ENCODE measurements around the gene MRPS26.

DNA sequence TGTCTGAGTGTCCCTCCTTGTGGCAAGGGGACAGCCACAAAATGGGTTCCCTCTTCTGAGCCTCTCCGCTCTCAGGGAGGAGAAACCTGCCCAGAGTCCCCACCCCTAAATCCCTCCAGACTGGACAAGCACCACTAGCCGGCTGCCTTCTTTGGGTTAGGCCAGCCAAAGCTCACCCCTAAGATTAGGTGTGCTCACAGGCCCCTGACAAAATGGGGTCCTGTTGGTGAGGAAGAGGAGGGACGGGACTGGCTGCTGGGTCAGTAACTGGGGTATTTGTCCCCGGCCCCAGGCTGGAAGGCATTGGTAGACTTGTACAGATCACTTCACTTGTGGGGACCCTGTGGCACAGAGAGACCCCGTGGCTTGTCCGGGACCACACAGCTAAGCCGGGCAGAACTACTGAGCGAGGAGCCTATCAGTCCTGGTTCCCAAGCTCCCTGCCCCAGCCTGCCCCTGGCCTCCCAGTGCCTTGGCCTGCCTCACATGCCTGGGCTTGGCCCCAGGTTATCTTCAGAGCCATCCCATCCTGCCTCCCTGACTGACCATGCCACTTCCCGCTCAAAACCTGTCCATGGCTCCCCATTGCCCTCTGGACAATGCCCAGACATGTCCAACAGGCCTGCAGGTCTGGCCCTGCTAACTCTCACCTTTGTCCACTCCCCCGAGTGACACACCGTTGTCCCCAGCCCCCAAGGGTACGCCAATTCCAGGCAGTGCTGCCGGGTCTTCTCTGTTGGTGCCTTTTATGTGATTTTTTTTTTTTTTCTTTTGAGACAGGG is 49.2 kb downstream of the MRPS26 start:
- TF ChIP-seq SIN3A (IDR thresholded peaks at IDR 0.05; ENCODE audit: borderline replicate concordance, insufficient read depth, low read depth, low read length): no peak
- TF ChIP-seq, protein P1, sequence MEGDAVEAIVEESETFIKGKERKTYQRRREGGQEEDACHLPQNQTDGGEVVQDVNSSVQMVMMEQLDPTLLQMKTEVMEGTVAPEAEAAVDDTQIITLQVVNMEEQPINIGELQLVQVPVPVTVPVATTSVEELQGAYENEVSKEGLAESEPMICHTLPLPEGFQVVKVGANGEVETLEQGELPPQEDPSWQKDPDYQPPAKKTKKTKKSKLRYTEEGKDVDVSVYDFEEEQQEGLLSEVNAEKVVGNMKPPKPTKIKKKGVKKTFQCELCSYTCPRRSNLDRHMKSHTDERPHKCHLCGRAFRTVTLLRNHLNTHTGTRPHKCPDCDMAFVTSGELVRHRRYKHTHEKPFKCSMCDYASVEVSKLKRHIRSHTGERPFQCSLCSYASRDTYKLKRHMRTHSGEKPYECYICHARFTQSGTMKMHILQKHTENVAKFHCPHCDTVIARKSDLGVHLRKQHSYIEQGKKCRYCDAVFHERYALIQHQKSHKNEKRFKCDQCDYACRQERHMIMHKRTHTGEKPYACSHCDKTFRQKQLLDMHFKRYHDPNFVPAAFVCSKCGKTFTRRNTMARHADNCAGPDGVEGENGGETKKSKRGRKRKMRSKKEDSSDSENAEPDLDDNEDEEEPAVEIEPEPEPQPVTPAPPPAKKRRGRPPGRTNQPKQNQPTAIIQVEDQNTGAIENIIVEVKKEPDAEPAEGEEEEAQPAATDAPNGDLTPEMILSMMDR (IDR thresholded peaks at IDR 0.05): no peak
- TF ChIP-seq, protein P2, sequence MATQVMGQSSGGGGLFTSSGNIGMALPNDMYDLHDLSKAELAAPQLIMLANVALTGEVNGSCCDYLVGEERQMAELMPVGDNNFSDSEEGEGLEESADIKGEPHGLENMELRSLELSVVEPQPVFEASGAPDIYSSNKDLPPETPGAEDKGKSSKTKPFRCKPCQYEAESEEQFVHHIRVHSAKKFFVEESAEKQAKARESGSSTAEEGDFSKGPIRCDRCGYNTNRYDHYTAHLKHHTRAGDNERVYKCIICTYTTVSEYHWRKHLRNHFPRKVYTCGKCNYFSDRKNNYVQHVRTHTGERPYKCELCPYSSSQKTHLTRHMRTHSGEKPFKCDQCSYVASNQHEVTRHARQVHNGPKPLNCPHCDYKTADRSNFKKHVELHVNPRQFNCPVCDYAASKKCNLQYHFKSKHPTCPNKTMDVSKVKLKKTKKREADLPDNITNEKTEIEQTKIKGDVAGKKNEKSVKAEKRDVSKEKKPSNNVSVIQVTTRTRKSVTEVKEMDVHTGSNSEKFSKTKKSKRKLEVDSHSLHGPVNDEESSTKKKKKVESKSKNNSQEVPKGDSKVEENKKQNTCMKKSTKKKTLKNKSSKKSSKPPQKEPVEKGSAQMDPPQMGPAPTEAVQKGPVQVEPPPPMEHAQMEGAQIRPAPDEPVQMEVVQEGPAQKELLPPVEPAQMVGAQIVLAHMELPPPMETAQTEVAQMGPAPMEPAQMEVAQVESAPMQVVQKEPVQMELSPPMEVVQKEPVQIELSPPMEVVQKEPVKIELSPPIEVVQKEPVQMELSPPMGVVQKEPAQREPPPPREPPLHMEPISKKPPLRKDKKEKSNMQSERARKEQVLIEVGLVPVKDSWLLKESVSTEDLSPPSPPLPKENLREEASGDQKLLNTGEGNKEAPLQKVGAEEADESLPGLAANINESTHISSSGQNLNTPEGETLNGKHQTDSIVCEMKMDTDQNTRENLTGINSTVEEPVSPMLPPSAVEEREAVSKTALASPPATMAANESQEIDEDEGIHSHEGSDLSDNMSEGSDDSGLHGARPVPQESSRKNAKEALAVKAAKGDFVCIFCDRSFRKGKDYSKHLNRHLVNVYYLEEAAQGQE (IDR thresholded peaks at IDR 0.05; ENCODE audit: insufficient read depth in 1 of 2, low read depth in 2 of 2, low read length in 1 of 2): no peak

Measured in Panc1 (cell line).